ENCODE measurements around the gene CTAGE1. TPM values are rescaled to one million over a fixed set of nuclear protein-coding genes. Genes with fewer than 3 reads are reported as not detected.
A peak's percentile ranks its signal among the peaks of the same experiment; 100 is the strongest.

The CTAGE1 gene
- total and polyA plus RNA-seq, 4 donors, result 0.06 TPM; not detected in 3

DNA sequence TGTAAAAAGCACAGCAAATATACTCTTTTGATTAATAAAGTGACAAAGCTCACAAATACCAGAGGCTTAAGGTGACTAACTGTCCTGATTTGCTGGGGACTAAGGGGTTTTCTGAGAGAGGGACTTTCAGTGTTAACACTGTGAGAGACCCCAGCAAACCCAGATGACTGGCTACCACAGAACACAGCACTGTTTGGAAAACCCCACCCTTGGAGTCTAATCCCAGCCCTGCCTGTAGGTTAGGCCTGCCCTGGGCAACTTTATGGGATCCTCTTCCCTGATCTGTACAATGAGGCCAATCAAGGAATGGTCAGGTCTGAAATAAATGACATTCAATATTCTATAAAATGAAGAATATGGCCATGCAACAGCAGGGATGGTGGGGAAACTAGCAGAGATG is 30.5 kb upstream of the CTAGE1 start:
- ATAC-seq (ENCODE audit: insufficient read depth, low FRiP score) (no peak), DNase-seq (no peak)
- Histone ChIP-seq H3K4me3 (no peak overlapping the region), H3K4me1 (ENCODE audit: control insufficient read depth in 5 of 5, insufficient read depth in 5 of 5, low read length in 5 of 5) (peaks cover 0 to 25% (median 5%) of the 10 kb centered on the region in 5 donors), H3K9ac (ENCODE audit: insufficient read depth in 1 of 2, low read length in 2 of 2) (no peak overlapping the region), H3K9me3 (ENCODE audit: control insufficient read depth in 4 of 4, insufficient read depth in 3 of 4, low read length in 3 of 4) (no peaks in the 10 kb centered on the region), H3K27ac (ENCODE audit: low read depth in 1 of 2, low read length in 1 of 2) (no peak overlapping the region), H3K36me3 (ENCODE audit: control insufficient read depth in 4 of 4, insufficient read depth in 4 of 4, low read length in 4 of 4) (no peaks in the 10 kb centered on the region), H3K27me3 (ENCODE audit: control insufficient read depth in 3 of 3, insufficient read depth in 3 of 3, low read length in 2 of 3) (no peaks in the 10 kb centered on the region)
- TF ChIP-seq CTCF (IDR thresholded peaks at IDR 0.05; ENCODE audit: control extremely low read depth, extremely low read depth), result no peak

- no peak overlapping the region for H3K4me3 ChIP-seq
- no peak for TF ChIP-seq CTCF (IDR thresholded peaks at IDR 0.05; ENCODE audit: control extremely low read depth, extremely low read depth)
- 54 to 57% methylated on average over 4 of the region's 4 CpGs for WGBS, 2 donors
- no peaks in the 10 kb centered on the region for H3K36me3 ChIP-seq (ENCODE audit: control insufficient read depth in 4 of 4, insufficient read depth in 4 of 4, low read length in 4 of 4)
- no peaks in the 10 kb centered on the region for H3K9me3 ChIP-seq (ENCODE audit: control insufficient read depth in 4 of 4, insufficient read depth in 3 of 4, low read length in 3 of 4)
- ATAC-seq (ENCODE audit: insufficient read depth, low FRiP score) (no peak), DNase-seq (peak in 2 of 3 donors; percentile 65 to 66)
- peaks cover 0 to 20% (median 5%) of the 10 kb centered on the region in 5 donors for H3K4me1 ChIP-seq (ENCODE audit: control insufficient read depth in 5 of 5, insufficient read depth in 5 of 5, low read length in 5 of 5)
- H3K27me3 ChIP-seq (ENCODE audit: control insufficient read depth in 3 of 3, insufficient read depth in 3 of 3, low read length in 2 of 3), result no peaks in the 10 kb centered on the region
- no peak overlapping the region for H3K27ac ChIP-seq (ENCODE audit: low read depth in 1 of 2, low read length in 1 of 2)
- no peak overlapping the region for H3K9ac ChIP-seq (ENCODE audit: insufficient read depth in 1 of 2, low read length in 2 of 2)
Observed at GRCh38 chr18:22447792-22448191, 30.1 kb upstream of the CTAGE1 start.

- Histone ChIP-seq H3K9ac (ENCODE audit: insufficient read depth in 1 of 2, low read length in 2 of 2) (no peak overlapping the region), H3K27me3 (ENCODE audit: control insufficient read depth in 3 of 3, insufficient read depth in 3 of 3, low read length in 2 of 3) (no peaks in the 10 kb centered on the region), H3K9me3 (ENCODE audit: control insufficient read depth in 4 of 4, insufficient read depth in 3 of 4, low read length in 3 of 4) (peaks cover 0 to 1% (median 0%) of the 10 kb centered on the region in 4 donors), H3K4me3 (no peak overlapping the region), H3K4me1 (ENCODE audit: control insufficient read depth in 5 of 5, insufficient read depth in 5 of 5, low read length in 5 of 5) (peaks cover 0 to 16% (median 2%) of the 10 kb centered on the region in 5 donors), H3K36me3 (ENCODE audit: control insufficient read depth in 4 of 4, insufficient read depth in 4 of 4, low read length in 4 of 4) (no peaks in the 10 kb centered on the region), H3K27ac (ENCODE audit: low read depth in 1 of 2, low read length in 1 of 2) (no peak overlapping the region)
- 65 to 74% methylated on average over 4 of the region's 4 CpGs for WGBS, 2 donors
- no peak for TF ChIP-seq CTCF (IDR thresholded peaks at IDR 0.05; ENCODE audit: control extremely low read depth, extremely low read depth)
- DNase-seq, result no peak
- ATAC-seq (ENCODE audit: insufficient read depth, low FRiP score), result no peak
Observed at GRCh38 chr18:22446911-22447310, 29.2 kb upstream of the CTAGE1 start.

DNA sequence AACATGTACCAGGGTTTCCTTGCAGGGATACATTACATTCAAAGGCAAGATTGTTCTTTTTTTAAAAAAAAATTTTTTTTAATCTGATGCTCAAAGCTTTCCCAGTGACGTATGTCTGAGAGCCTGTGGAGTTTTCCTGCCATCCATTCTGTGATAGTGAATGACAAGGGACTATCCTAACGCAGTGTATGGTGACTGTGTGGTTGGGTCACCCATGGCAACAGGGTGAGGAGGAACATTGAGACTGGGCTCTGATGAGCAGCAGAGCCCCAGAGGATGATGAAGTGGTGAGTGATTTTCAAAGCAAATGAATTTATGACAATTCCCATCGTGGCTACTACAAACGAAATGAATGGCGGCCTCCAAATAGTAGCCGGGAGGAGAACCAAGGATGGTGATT is 28.6 kb upstream of the CTAGE1 start:
- peaks cover 0 to 16% (median 0%) of the 10 kb centered on the region in 5 donors for H3K4me1 ChIP-seq (ENCODE audit: control insufficient read depth in 5 of 5, insufficient read depth in 5 of 5, low read length in 5 of 5)
- H3K9me3 ChIP-seq (ENCODE audit: control insufficient read depth in 4 of 4, insufficient read depth in 3 of 4, low read length in 3 of 4), result peaks cover 0 to 2% (median 0%) of the 10 kb centered on the region in 4 donors
- ATAC-seq (ENCODE audit: insufficient read depth, low FRiP score), result no peak
- H3K27ac ChIP-seq (ENCODE audit: low read depth in 1 of 2, low read length in 1 of 2), result no peak overlapping the region
- H3K27me3 ChIP-seq (ENCODE audit: control insufficient read depth in 3 of 3, insufficient read depth in 3 of 3, low read length in 2 of 3), result no peaks in the 10 kb centered on the region
- H3K36me3 ChIP-seq (ENCODE audit: control insufficient read depth in 4 of 4, insufficient read depth in 4 of 4, low read length in 4 of 4), result no peaks in the 10 kb centered on the region
- 92 to 96% methylated on average over 6 of the region's 6 CpGs for WGBS, 2 donors
- H3K4me3 ChIP-seq, result no peak overlapping the region
- no peak for TF ChIP-seq CTCF (IDR thresholded peaks at IDR 0.05; ENCODE audit: control extremely low read depth, extremely low read depth)
- DNase-seq, result no peak
- no peak overlapping the region for H3K9ac ChIP-seq (ENCODE audit: insufficient read depth in 1 of 2, low read length in 2 of 2)

All from lung (tissue), 12 donors.